ENCODE results near the gene DBF4.

Gene DBF4

GRCh38 chr7:87874066-87874465 lies 2.2 kb upstream of the DBF4 start:
- DNase-seq (ENCODE audit: low spot score), result peak; percentile 17
- in situ Hi-C loops (cut with MboI; ENCODE audit: low pct_unique_long_range_greater_than_20kb, low sequenced_read_pairs, unreplicated experiment), result no loop called here
- no peak for TF ChIP-seq CTCF (IDR thresholded peaks at IDR 0.05; ENCODE audit: extremely low read depth, insufficient read depth, missing control alignments)

DNA sequence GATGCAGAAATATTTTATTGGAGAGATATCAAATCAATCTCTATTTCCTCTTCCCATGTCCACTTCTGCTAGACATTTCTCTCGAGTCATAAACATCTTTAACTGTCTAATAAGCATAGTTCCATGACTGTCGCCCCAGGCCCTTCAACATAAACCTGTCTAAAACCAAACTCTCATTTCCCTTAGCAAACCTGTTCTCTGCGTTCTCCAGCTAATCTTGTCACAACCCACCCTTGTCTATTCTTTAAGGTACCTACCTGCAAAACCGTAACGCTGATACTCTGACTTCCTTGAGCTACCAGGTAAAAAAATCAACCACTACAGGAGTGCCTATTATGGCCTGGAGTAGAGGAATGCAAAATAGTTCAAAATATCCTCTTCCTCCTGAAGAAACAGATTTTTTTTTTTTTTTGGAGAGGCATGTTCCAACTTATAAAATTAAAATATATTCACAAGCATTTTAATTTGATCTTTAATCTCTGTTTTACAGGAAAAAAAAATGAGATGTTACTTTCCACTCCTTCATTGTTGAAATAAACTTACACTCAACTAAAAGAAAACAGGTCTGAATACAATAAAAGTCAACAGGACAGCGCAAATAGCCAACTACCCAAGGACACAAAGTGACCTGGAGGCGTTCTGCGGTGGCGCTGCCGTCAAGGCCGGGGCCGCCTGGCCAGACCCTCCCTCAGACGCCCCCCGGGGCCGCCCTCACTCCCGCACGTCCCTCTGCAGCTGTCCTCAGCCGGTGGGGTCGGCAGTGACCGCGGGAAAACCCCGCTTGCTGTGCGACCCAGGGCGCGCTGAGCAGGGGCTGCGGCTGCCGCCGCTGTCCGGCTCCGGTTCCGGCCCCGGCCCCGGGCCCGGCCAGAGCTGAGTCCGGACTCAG lies 898 bp upstream of the DBF4 start:
- in situ Hi-C loops (cut with MboI; ENCODE audit: low pct_unique_long_range_greater_than_20kb, low sequenced_read_pairs, unreplicated experiment), result loop anchor here (25.0 kb wide), 1 partner anchor 237 kb away; no protein-coding TSS in a partner anchor
- DNase-seq (ENCODE audit: low spot score), result peak; percentile 26
- TF ChIP-seq CTCF (IDR thresholded peaks at IDR 0.05; ENCODE audit: extremely low read depth, insufficient read depth, missing control alignments), result no peak

- in situ Hi-C loops (cut with MboI; ENCODE audit: low pct_unique_long_range_greater_than_20kb, low sequenced_read_pairs, unreplicated experiment), result loop anchor here (25.0 kb wide), 1 partner anchor 235 kb away; no protein-coding TSS in a partner anchor
- no peak for TF ChIP-seq CTCF (IDR thresholded peaks at IDR 0.05; ENCODE audit: extremely low read depth, insufficient read depth, missing control alignments)
- peak; percentile 39 for DNase-seq (ENCODE audit: low spot score)
Measured at GRCh38 chr7:87876869-87877234, 559 bp downstream of the DBF4 start.

- TF ChIP-seq CTCF (IDR thresholded peaks at IDR 0.05; ENCODE audit: extremely low read depth, insufficient read depth, missing control alignments), result no peak
- no peak for DNase-seq (ENCODE audit: low spot score)
Measured at GRCh38 chr7:87877366-87878040, 1.2 kb downstream of the DBF4 start.

DNA sequence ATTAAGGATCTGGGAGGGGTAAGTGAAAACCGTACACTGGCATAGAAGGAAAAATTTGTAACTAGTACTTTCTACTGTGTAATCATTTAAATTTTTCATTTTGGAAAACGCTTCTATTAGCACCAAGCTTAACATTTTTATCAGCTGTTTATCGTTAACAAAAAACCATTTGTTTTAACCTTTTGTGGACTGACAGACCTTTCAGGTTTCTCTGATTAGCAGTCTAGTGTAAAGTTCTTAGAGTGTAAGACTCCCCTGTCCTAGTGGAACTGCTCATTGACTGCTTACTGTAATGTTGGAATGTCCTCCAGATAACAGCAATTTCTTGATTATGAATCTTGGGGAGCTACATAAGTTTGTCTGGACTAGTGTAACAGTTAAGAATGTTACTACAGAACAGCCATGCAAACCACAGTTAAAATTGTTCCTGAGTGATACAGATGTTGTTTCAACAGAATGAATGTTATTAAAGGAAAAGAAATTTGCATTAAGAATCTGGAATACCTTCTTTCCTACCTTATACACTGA lies 2.0 kb downstream of the DBF4 start:
- in situ Hi-C loops (cut with MboI; ENCODE audit: low pct_unique_long_range_greater_than_20kb, low sequenced_read_pairs, unreplicated experiment), result loop anchor here (25.0 kb wide), 1 partner anchor 234 kb away; no protein-coding TSS in a partner anchor
- no peak for DNase-seq (ENCODE audit: low spot score)
- no peak for TF ChIP-seq CTCF (IDR thresholded peaks at IDR 0.05; ENCODE audit: extremely low read depth, insufficient read depth, missing control alignments)

More at GRCh38 chr7:87877366-87878040, 1.2 kb downstream of the DBF4 start:
- in situ Hi-C loops (cut with MboI; ENCODE audit: low pct_unique_long_range_greater_than_20kb, low sequenced_read_pairs, unreplicated experiment), result loop anchor here (25.0 kb wide), 1 partner anchor 235 kb away; no protein-coding TSS in a partner anchor

GRCh38 chr7:87882151-87882937 lies 6.1 kb downstream of the DBF4 start:
- in situ Hi-C loops (cut with MboI; ENCODE audit: low pct_unique_long_range_greater_than_20kb, low sequenced_read_pairs, unreplicated experiment), result loop anchor here (10.0 to 25.0 kb wide), 2 partner anchors 88 to 230 kb away; no protein-coding TSS in a partner anchor
- no peak for DNase-seq (ENCODE audit: low spot score)
- TF ChIP-seq CTCF (IDR thresholded peaks at IDR 0.05; ENCODE audit: extremely low read depth, insufficient read depth, missing control alignments), result no peak

Data from GM13977 (cell line).